GM18498 (cell line): Measurements from ENCODE around the gene MDGA2.

Source experiments
- ATAC-seq: cut with Tn5 transposase; IDR thresholded peaks from one replicate; pipeline ENCODE4 v1.9.1; 2021; ENCODE audit warnings: mild to moderate bottlenecking, moderate library complexity; ENCODE audit not compliant: unreplicated experiment

The MDGA2 gene

DNA sequence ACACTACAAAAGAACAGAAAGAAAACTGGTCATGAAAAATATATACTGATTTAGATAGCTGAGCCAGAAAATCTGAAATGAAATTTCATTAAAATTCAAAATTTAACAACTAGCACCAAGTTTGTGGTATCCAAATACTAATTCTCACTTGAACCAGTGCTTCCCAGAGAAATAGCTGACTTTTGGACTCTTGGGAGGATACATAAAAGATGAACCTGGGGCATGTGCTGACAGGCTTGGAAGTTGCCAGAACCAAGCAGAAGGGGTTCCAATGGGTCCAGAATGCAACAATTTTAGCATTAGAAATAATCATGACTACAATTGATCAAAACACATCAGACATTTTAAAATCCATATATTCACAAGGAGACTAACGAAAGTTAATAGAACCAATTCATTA lies 175.0 kb downstream of the MDGA2 start:
- ATAC-seq = no peak

DNA sequence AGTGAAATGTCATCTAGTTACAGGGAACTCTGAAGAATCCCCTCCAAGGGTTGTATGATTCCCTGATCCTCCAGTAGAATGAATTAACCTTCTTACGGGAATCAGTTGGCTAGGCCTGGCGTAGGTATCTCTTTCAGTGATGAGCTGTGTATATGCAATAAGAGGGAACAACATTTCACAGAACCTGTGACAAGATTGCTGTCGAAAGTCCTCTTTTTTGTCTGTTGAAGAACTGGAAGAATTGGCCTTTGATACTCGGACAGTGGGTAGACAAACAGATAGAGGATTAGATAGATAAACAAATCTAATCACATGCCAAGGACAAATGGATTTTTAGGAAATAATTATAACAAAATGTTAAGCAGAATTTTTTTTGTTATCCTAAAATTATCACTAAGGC lies 184.6 kb downstream of the MDGA2 start:
- no peak for ATAC-seq

DNA sequence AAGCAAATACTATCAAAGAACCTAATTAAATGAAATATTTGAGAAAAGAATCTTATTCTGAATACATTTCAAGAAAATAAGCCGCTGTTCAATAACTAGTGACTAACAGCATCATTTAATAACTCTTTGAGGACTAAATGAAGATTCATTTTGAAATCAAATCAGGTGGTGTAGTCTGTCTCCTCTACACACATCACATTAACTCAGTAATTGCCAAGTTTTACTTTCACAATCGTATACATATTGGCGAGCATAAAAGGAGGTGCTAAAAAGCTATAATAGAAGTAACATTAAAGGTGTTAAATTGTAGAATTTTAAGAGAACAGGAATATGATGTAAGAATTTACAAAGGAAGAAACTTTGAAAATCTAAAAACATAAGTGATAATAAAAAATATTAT lies 185.1 kb downstream of the MDGA2 start:
- ATAC-seq = no peak

DNA sequence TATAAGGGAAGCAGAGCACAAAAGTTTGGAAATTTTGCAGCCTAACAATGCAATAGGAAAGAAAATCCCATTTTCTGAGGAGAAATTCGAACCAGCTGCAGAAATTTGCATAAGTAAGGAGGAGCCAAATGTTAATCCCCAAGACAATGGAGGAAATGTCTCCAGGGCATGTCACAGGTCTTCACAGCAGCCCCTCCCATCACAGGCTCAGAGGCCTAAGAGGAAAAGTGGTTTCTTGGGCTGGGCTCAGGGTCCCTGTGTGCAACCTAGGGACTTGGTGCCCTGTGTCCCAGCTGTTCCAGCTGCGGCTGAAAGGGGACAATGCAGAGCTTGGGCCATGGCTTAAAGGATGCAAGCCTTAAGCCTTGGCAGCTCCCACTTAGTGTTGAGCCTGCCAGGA lies 190.0 kb downstream of the MDGA2 start:
- ATAC-seq = no peak

DNA sequence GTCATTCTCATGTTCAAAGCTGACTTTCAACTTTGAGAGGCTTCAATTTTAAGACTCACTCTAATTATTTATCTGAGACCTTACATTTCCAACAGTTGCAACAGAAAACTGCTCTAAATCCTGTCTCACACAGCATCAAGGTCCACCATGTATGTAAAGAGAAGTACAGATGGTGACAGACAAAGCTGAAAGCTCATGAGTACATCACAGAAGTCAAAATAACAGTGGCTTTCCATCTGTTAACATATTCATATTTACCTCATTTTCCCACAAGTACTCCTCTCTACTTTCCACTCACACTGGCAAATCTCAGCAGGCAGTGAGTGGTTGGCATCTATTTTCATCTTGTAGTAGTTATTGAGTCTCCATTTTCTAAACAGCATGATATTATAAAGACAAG lies 192.0 kb downstream of the MDGA2 start:
- ATAC-seq = no peak

DNA sequence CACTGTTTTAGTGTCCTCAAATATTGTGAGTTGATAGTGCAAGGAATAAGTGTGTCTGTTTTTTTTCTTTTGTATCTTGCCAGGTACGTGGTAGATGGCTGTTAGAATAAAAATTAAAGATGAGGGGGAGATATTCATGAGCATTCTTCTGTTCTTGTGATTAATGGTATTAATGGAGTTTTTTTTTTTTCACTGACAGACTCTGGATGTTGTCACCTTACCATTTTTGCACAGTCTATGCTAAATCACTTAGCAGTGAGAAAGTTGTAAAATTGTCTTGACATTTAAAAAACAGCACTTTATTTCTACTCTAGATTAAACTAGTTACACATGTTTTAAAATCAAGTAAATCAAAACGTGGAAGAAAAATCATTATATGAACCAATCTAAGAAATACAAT lies 204.3 kb downstream of the MDGA2 start:
- no peak for ATAC-seq

DNA sequence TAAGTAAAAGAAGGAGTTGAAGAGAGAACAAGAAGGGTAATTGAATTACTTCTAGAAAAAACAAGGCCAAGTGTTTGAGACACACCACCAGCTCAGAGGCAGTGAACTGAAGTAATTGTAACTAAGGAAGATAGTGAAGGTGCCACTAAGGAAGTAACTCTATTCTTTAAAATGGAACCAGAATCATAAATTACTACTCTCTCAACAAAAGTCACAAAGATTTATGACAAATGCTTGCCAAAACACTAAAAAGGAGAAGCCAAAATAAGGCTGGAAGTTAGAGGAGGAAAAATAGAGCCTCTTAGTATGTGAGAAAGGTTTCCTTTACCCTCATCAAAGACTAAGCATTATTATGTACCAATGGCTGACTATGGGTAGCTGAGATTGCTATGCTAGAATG lies 208.5 kb downstream of the MDGA2 start:
- ATAC-seq = no peak

DNA sequence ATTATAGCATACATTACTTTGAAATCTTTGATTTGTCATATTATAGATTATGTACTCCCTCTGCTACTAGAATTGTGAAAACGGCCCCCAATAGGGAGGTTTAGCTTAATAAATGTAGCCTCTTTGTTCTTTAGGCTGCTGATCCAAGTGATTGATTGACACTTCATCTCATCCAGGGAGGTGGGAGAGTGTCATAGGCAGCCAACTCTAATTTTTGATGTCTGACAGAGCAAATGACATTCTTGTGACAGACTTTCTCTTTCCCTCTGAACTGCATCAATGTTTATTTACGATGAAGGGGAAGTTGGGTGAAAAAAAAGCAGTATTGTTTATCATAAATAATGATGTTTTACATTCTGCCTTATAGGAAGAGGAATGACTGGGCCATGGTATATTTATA lies 221.4 kb downstream of the MDGA2 start:
- ATAC-seq = no peak

DNA sequence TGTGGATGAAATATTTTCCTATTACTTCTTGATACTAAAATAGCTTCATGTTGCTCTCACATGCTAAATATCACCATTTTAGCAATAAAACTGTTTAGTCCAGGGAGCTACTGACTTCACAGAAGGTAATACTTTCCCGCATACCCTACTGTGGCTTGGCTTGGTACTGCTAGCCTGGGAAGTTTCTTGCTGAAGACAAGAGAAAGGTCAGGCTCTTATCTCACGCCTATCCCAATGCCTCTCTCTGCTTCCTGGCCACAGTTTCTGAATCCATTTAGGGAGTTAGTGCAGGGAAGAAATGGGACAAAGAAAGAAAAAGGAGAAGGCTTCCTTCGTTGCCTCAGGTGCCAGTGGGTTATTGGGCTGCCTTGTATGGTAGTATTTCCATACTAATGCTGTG lies 228.3 kb downstream of the MDGA2 start:
- no peak for ATAC-seq

DNA sequence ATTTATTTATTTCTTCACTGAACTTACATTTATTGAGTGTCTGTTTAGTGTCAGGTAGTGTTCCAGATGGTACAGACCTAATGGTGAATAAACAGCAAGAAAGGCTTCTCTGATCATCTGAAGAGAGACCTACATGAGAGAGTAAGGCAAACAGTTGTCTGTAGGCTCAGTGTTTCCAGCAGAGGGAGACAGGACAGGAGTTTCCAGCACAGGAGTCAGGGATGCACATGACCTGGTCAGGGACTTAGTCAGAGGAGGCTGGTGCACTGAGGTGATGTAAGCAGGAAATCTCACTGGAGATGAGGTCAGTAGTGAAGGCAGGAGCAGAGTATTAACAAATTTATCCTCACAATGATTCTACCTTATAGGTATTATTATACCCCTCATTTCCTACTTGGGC lies 233.2 kb downstream of the MDGA2 start:
- no peak for ATAC-seq

DNA sequence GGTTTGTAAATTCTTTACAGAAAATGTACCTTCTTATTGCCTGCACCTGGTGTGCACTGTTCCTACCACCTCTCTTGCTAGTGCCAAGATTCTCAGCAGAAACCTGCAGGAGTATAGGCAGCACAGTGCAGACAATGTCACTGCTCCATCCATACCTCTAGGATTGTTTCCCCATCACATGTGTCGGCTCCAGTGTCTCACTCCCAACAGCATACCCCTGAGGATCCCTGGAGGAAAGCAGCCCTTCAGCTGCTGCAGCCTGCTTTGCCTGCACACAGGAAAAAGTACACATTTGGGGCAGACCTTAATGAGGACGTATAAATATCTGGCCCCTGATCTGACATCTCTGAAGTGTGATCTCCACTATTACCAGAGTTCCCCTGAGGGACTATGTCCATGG lies 235.5 kb downstream of the MDGA2 start:
- ATAC-seq = no peak

DNA sequence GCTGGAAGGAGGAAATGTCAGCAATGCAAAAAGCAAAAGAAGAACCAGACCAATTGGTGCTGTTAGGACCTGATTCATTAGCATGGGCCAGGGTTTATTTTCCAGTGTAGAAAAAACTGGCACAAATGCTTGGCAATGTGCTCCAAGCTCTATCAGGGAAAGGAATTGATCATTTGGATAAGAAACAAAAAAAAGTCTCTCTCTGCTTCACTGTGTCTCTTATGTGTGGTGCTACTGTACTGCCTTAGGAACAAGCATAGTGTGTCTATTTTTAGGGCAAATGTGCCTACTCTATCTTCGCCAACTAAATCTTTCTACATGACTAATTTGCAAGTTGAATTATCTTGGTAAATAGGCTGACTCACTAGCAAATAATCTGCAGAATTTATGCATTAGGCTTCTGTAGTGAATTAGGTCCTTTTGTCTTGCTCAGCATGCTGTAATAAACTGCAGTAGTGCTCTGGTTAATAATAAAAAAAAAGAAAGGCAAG lies 236.7 kb downstream of the MDGA2 start:
- no peak for ATAC-seq

DNA sequence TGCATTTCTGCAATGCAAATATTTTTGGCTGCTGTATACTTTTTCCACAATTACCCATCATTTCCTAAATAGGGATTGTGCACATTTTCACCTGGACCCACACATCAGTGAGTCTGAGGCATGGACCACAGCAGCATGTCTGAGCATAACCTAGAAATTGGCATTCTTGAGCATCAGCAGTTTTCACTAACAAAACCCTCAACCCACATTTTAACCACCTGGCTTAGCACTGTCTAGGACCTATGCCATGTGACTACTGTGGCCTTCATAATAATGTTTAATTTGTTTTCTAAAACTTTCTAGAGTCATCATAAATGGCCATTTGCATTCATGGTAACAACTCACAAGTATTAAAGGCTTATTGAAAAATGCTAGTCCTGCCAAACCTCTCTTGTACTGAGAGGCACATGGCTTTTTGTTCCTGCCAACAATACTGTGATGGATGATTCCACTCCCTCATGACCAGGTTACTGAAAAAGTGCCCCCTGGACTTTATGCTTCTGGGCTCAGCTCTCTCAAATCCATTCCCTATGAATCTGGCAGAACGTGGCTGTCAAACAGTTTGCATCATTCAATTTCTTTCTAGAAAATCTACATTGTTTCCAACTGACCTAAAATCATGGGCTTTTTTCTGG lies 240.0 kb downstream of the MDGA2 start:
- ATAC-seq = no peak

DNA sequence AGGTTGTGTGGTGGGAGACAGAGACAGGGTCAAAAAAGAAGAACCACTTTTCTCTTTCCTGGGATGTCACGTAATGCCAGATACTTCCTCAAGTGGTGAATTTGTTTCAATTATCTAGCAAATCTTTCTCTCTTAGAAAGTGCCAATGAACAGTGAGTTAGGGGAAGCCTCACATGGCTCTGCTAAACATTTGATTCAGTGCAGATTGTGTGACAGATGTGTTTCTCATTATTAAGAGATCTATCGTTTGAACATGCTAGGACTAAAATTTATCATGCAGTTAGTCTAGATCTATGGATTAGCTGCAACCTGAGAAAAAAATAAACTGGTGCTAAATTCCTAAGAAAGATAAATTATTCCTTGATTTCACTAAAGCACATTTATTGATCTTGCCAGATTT lies 247.8 kb downstream of the MDGA2 start:
- ATAC-seq = no peak

DNA sequence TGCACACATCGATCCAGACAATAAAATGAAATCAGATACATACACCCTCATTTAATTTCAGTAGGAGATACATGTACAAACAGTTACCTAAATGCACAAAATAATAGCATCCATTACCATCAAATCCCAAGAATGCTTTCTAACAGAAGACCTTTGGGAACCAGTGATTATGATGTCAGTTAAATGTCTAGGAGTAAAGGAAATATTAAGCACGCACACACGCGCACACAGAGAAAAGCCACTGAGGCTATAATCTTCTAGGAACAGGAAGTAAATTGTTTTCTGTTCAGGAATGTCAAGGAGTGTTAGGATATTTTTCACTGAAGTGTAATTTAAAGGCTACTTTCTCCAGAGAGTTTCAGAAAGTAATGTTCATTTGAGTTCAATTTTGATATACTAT lies 250.1 kb downstream of the MDGA2 start:
- ATAC-seq = no peak

DNA sequence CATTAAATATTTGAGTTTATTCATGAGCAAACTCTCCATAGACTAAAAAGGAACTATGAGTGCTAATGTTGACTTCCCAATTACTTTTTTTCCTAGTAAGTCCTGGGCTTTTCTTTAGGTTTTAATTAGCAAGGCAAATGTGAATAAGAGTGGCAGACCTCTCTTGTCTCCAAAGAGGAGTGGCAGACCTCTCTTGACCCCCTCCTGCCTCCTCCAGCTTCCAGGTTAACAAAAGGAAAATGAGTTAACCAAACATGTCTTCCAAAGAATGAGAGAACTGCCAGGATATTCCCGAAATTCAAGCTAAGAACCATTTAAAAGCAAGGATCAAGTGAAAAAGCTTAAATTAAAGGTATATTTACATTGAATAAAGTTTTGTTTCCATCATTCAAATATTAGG lies 253.2 kb downstream of the MDGA2 start:
- ATAC-seq = no peak

DNA sequence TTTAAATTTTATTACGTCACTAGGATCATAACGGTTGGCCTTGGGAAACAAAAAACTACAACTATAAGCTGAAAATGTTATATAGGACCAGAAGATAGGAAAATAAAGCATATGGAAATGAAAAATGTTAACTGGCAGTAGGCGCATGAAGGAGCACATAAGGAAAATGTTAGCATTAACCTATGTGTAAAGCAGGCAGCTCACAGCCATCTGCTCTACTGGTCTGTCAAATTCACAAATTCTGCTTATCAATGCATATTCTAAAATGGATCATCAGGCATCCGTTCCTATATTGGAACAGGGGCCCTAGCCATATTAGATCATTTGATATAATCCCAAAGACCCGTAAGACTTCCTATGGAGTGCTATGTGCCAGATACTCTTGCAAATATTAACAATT lies 263.9 kb downstream of the MDGA2 start:
- no peak for ATAC-seq

DNA sequence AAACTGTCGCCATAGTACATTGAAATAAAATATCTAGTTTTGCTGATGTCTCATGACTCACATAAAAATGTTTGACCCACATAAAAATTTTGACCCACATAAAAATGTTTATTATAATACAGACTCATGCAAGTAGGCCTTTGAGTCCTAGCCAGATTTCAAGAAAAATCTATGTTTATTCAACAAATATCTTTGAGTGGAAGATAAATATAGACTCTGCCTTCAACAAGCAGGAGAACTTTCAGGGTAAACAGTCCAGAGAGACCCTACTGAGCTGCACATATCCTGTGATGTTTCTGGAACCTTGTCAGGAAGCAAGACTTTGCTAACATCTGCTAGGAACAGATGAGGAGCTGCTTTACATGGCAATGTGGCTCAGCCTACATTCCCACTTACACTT lies 283.1 kb downstream of the MDGA2 start:
- ATAC-seq = no peak

DNA sequence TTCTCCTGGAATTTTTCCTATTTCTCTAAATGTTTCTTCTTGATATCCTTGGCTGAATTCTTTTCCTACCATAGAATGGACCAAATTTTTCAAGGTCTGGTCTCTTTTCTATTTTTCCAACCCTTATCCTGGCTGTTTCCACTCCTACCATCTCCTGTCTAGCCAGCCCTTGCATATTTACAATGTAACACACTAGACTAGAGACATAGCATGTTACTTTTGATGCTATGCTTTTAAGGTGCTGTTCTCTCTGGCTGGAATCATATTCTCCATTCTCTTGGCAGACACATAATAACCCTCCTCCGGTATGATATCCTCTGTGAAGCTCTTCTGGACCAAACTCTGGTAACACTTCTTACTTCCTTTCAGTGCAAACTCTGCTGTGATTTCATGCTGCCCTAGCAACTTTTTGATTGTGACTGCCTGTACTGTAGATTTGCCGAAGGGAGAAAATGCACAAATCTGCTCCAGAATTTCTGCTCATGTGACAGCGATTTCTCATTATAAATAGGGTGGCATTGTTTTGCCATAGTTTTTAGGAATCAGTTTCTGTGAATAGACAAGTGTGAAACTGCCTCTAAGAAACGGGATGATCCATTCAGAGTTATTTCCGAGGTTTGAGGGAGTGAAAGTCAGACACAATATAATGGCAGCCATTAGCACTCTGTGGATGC lies 284.4 kb downstream of the MDGA2 start:
- ATAC-seq = no peak

DNA sequence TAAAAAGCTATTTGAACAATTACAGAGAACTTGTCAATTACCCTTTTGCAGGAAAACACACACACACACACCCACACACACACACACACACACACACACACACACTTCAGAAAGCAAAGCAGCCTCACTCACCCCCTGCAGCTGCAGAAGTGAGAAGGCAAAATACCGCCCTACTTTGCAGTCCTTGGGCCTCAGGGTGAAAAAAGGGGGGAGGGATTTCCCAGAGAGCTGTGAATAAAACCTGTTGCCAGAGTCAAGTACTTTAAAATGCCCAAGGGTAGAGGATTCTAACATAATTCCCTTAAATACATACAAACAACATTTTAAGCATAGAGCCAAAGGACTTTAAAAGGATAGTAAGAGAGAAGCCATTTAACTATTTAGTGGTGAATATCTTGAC lies 285.9 kb downstream of the MDGA2 start:
- ATAC-seq = no peak

DNA sequence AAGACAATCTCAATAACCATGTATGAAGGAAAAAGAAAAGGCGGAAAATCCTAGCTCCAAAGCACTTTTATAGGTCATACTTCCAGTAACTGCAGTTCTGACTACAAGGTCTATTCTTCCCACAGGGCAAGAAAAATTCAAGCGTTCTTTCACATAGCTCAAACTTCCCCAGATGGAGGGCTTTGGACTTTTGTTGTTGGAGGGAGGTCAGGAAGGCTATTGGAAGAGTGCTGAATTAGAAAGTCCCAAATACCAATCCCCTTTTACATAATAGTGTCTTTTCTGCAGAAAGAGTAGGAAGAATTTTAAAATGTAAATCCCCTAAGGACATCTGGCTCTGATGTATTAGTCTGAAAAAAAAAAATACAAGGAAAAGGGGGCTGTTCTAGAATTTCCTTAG lies 309.4 kb downstream of the MDGA2 start:
- ATAC-seq = no peak

DNA sequence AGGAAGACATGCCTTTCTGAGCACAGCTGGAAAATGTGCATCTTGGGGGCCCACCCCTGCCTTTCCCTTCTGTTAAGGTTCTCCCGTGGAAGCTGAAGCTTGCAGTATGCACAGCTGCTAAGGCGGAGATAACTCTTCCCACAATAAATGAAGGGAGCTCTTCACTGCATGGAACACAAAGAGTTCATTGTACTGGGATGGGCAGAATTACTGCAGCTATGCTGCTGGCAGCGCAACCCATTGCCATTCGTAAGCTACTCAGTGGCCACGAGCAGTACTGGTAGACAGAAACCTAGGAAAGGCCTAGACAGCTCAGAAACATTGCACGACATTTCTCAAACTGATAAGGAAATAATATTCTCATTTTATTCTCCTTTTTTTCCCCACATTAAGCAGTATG lies 310.2 kb downstream of the MDGA2 start:
- ATAC-seq = no peak

DNA sequence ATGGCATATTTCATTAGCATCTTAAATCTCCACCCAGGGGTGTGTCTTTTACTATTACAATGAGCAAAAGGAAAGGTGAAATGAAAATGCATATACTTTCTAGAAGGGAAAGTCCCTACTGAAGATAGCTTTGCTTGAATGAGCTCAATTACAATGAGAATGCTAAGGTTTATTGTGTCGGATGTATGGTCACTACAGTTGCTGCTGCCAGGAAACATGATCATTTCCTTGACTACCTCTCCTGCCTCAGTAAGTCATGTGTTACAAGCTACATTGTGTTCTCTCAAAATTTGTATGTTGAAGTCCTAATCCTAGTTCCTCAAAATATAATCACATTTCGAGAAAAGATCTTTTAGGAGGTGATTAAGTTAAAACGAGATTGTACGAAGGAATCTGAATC lies 322.2 kb downstream of the MDGA2 start:
- no peak for ATAC-seq
